Measurements from ENCODE around the gene ELMO3.

ELMO3 gene

DNA sequence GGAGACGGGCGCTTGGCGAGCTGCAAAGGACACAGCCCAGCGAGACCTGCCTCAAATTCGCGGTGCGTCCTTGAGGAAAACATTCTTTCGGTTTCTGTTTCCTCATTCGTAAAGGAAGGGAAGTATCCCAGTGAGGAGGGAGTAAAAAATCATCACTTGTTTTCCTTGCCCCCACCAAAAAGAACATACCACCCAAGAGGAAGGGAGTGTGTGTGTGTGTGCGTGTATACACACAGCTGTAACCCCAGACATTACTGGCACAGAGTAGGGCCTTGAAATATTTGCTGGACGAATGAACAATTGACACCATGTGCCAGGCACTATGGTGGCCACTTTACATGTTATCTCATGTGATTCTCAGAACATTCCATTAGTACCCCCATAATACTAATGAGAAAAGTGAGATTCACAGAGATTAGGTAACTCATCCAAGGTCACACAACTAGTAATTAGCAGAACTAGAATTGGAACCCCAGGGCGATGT lies 13.2 kb upstream of the ELMO3 start (continued):
- TF ChIP-seq ZNF335 (tag by site-specific recombination; conservative IDR thresholded peaks at IDR 0.05) (peak; percentile 9; the same call in 1 of the 2 replicates), BCL11A (tag by site-specific recombination; IDR thresholded peaks at IDR 0.05; ENCODE audit: low read depth) (no peak), ZNF114 (tag by site-specific recombination; IDR thresholded peaks at IDR 0.05) (no peak), ZNF624 (tag by site-specific recombination; IDR thresholded peaks at IDR 0.05) (no peak), HOXC10 (CRISPR knock-in tag; IDR thresholded peaks at IDR 0.05) (no peak), REPIN1 (tag by site-specific recombination; IDR thresholded peaks at IDR 0.05; ENCODE audit: low read depth) (no peak), TCF7L2 (IDR thresholded peaks at IDR 0.05; ENCODE audit: borderline replicate concordance, low read depth, low read length) (no peak), ZBTB48 (tag by site-specific recombination; IDR thresholded peaks at IDR 0.05) (peak; percentile 1; the same call in 1 of the 2 replicates), KLF7 (tag by site-specific recombination; IDR thresholded peaks at IDR 0.05; ENCODE audit: borderline replicate concordance) (no peak), ZNF311 (tag by site-specific recombination; IDR thresholded peaks at IDR 0.05; ENCODE audit: borderline replicate concordance) (no peak), ZNF433 (tag by site-specific recombination; IDR thresholded peaks at IDR 0.05; ENCODE audit: low read depth) (no peak), SP2 (tag by site-specific recombination; IDR thresholded peaks at IDR 0.05) (no peak), ZNF223 (tag by site-specific recombination; IDR thresholded peaks at IDR 0.05) (no peak), FEZF1 (tag by site-specific recombination; IDR thresholded peaks at IDR 0.05) (no peak), ZBTB1 (tag by site-specific recombination; IDR thresholded peaks at IDR 0.05) (no peak), SCRT1 (tag by site-specific recombination; IDR thresholded peaks at IDR 0.05; ENCODE audit: borderline replicate concordance) (no peak), ZNF747 (tag by site-specific recombination; IDR thresholded peaks at IDR 0.05) (no peak), ZNF561 (tag by site-specific recombination; IDR thresholded peaks at IDR 0.05; ENCODE audit: borderline replicate concordance) (no peak), MEIS1 (CRISPR knock-in tag; IDR thresholded peaks at IDR 0.05; ENCODE audit: borderline replicate concordance) (no peak), ZNF211 (tag by site-specific recombination; IDR thresholded peaks at IDR 0.05; ENCODE audit: low read depth) (no peak), ZBTB17 (tag by site-specific recombination; IDR thresholded peaks at IDR 0.05) (0 out of 2 replicates have a peak, but pooled peaks have one; percentile 32)
- TF ChIP-seq, protein P1, sequence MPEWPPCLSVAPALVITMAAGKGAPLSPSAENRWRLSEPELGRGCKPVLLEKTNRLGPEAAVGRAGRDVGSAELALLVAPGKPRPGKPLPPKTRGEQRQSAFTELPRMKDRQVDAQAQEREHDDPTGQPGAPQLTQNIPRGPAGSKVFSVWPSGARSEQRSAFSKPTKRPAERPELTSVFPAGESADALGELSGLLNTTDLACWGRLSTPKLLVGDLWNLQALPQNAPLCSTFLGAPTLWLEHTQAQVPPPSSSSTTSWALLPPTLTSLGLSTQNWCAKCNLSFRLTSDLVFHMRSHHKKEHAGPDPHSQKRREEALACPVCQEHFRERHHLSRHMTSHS (tag by site-specific recombination; IDR thresholded peaks at IDR 0.05): no peak
- TF ChIP-seq, protein P2, sequence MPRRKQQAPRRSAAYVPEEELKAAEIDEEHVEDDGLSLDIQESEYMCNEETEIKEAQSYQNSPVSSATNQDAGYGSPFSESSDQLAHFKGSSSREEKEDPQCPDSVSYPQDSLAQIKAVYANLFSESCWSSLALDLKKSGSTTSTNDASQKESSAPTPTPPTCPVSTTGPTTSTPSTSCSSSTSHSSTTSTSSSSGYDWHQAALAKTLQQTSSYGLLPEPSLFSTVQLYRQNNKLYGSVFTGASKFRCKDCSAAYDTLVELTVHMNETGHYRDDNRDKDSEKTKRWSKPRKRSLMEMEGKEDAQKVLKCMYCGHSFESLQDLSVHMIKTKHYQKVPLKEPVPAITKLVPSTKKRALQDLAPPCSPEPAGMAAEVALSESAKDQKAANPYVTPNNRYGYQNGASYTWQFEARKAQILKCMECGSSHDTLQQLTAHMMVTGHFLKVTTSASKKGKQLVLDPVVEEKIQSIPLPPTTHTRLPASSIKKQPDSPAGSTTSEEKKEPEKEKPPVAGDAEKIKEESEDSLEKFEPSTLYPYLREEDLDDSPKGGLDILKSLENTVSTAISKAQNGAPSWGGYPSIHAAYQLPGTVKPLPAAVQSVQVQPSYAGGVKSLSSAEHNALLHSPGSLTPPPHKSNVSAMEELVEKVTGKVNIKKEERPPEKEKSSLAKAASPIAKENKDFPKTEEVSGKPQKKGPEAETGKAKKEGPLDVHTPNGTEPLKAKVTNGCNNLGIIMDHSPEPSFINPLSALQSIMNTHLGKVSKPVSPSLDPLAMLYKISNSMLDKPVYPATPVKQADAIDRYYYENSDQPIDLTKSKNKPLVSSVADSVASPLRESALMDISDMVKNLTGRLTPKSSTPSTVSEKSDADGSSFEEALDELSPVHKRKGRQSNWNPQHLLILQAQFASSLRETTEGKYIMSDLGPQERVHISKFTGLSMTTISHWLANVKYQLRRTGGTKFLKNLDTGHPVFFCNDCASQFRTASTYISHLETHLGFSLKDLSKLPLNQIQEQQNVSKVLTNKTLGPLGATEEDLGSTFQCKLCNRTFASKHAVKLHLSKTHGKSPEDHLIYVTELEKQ (tag by site-specific recombination; IDR thresholded peaks at IDR 0.05; ENCODE audit: borderline replicate concordance): no peak

DNA sequence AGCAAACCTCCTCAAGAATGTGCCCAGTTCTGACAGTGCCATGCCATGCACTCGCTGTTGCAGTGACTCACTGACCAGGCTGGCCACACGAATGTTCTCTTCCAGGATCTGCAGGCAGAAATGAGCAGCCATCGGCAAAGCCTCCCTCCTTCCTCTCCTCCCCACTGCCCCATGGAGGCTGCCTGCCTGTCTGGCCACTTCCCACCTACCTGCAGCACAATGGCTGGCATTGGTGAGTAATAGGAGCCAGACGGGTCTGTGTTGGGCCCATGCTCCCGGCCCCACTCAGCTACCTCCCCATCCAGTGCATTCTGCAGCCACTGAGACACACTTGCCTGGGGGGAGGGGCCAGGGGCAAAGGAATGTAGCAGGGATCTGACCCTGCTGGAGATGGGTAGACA lies 12.4 kb upstream of the ELMO3 start:
- peaks cover 9% of the 10 kb centered on the region for H3K4me1 ChIP-seq (ENCODE audit: control insufficient read depth, insufficient read depth, low read length)
- no peaks in the 10 kb centered on the region for H3K36me3 ChIP-seq (ENCODE audit: control insufficient read depth in 2 of 2, insufficient read depth in 1 of 2, low read length in 2 of 2)
- H3K27ac ChIP-seq (ENCODE audit: extremely low read depth, low read depth, low read length): no peak overlapping the region
- ChIA-PET CTCF (interaction anchor here (0.5 to 2.6 kb wide), 3 partner anchors 152 to 189 kb away, joined by 4 to 30 read pairs (median 4); no protein-coding TSS in a partner anchor), POLR2A (no interaction called here)
- no peaks in the 10 kb centered on the region for H3K9me3 ChIP-seq (ENCODE audit: control insufficient read depth, insufficient read depth, low read depth, low read length)
- no peak for TF ChIP-seq FEZF1 (tag by site-specific recombination; IDR thresholded peaks at IDR 0.05)
- no peak for TF ChIP-seq ZNF792 (tag by site-specific recombination; IDR thresholded peaks at IDR 0.05)
- peak; percentile 50 for TF ChIP-seq ZNF341 (tag by site-specific recombination; IDR thresholded peaks at IDR 0.05; ENCODE audit: low read depth)
- no peak for TF ChIP-seq ZNF791 (tag by site-specific recombination; IDR thresholded peaks at IDR 0.05)
- no peak overlapping the region for H3K4me3 ChIP-seq (ENCODE audit: low read depth, low read length)
